GM13976 (cell line): ENCODE measurements around the gene DCUN1D2.
"Not testable (repeated sequence)": the region's sequence is repeated elsewhere in the genome, so short reads cannot be mapped to it uniquely, and the experiment has no call there.

Experiments
- DNase-seq: peaks from one replicate; pipeline ENCODE4 v3.0.0; 2012; ENCODE audit warnings: low spot score
- CTCF ChIP-seq: IDR thresholded peaks from 2 replicates; pipeline ENCODE4 v1.5.1; 2012; ENCODE audit warnings: borderline replicate concordance, mild to moderate bottlenecking; ENCODE audit not compliant: insufficient read depth; ENCODE audit errors: extremely low read depth, missing control alignments, control extremely low read depth
- in situ Hi-C: fragments of 300-500 bp; cut with MboI; formaldehyde crosslinking; loops from one replicate; pipeline ENCODE4 v1.12.0; 2022; ENCODE audit warnings: low sequenced_read_pairs, mixed read lengths, inconsistent platforms; ENCODE audit not compliant: unreplicated experiment

Gene DCUN1D2

GRCh38 chr13:113454936-113455335 is 35.6 kb downstream of the DCUN1D2 start:
- TF ChIP-seq CTCF, result no peak
- DNase-seq, result no peak

DNA sequence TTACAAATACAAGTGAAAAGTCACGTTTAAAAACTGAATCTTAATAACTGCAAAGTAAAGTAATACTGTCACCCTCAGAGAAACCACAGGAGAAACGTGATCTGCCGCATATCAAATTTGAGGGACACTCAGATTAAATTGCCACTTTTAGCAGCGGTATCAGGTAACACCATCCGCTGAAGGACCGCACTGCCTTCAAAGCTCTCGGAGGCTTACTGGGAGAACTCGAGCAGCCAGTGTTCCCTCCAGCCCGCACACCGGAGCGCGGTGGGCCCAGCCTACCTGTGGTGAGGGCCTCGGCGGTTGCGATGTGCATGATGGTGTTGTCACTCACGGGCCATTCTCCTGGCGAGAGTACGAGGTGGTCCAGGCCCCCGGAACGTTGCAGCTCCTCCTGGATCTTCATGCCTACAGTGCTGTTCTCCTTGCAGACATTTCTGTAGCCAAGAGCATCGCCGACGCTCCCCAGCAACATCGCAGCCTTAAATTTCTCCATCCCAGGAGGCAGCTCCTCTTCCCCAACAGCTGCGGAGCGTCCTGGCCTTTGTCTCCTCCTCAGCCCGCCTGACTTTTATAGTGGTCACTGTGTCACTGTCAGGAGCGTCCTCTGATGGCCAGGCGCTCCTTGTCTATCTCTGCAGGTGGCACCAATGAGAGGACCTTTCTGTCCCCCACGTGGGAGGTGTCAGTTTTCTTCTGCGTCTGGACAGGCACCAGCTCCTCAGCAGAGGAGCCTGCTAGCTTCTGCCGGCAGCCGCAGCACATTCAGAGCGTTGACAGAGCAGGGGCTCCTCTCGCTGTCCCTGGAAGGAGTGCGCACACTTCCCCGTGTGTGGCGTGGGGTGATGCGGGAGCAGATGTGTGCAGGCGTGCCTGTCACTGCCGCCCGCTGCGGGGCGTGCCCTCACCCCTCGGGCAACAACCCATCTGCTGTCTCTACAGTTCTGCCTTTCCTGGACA is 37.3 kb downstream of the DCUN1D2 start, which contains the start of gene ADPRHL1:
ADPRHL1 (minus strand) TSS at position 547 of the 960 bp plus-strand sequence; CDS start at position 496, 51 bp downstream.
- DNase-seq, result no peak
- no peak for TF ChIP-seq CTCF
- in situ Hi-C loops, result no loop called here

More at GRCh38 chr13:113454936-113455335, 35.6 kb downstream of the DCUN1D2 start:
- in situ Hi-C loops, result no loop called here

DNA sequence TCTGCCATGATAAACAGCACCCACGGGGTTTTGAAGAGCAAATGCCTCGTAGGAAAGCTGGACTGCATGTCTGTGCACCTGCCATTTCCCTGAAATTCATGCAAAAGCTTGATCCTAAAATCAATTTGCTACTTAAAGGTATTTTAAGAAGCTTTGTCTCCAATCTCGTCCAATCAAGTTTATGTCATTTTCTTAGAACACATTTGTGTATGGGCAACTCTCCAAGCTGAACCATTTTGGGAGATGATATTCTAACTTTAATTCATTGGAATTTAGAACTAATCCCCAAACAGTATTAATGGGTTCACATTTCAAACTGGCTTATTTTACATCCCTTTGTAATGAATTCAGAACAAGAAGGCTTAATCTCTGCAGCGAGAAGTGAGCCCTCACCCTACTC is 38.0 kb downstream of the DCUN1D2 start:
- no peak for DNase-seq
- in situ Hi-C loops, result no loop called here
- no peak for TF ChIP-seq CTCF

GRCh38 chr13:113451951-113452421 is 38.5 kb downstream of the DCUN1D2 start:
- TF ChIP-seq CTCF, result no peak
- no peak for DNase-seq
- in situ Hi-C loops, result no loop called here

DNA sequence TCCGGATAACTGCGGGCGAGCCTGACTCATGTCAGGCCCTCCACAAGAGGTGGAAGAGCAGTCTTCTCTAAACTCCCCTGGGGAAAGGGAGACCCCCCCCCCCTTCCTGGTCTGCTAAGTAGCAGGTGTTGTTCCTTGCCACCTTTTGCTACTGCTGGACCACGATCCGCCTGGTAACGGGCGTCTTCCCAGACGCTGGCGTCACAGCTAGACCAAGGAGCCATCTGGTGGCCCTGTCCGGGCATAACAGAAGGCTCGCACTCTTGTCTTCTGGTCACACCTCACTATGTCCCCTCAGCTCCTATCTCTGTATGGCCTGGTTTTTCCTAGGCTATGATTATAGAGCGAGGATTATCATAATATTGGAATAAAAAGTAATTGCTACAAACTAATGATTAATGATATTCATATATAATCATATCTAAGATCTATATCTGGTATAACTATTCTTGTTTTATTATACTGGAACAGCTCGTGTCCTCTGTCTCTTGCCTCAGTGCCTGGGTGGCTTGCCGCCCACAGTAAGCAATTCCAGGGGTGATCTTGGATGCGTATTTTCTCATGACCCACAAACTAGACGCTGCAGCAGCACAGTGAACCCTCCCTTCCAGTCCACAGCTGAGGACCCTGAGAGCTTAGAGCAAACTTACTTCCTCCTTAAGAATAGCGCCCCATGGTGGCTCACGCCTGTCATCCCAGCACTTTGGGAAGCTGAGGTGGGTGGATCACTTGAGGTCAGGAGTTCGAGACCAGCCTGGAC is 39.5 kb downstream of the DCUN1D2 start:
- in situ Hi-C loops, DNase-seq: not testable (repeated sequence)

DNA sequence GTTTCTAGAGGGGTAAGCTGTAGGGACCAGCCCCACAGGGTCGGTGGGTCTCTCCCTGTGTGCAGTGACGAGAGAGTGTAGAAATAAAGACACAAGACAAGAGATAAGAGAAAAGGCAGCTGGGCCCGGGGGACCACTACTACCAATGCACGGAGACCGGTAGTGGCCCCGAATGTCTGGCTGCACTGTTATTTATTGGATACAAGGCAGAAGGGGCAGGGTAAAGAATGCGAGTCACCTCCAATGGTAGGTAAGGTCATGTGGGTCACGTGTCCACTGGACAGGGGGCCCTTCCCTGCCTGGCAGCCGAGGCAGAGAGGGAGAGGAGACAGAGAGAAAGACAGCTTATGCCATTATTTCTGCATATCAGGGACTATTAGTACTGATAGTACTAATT is 40.2 kb downstream of the DCUN1D2 start:
- DNase-seq, in situ Hi-C loops: not testable (repeated sequence)

DNA sequence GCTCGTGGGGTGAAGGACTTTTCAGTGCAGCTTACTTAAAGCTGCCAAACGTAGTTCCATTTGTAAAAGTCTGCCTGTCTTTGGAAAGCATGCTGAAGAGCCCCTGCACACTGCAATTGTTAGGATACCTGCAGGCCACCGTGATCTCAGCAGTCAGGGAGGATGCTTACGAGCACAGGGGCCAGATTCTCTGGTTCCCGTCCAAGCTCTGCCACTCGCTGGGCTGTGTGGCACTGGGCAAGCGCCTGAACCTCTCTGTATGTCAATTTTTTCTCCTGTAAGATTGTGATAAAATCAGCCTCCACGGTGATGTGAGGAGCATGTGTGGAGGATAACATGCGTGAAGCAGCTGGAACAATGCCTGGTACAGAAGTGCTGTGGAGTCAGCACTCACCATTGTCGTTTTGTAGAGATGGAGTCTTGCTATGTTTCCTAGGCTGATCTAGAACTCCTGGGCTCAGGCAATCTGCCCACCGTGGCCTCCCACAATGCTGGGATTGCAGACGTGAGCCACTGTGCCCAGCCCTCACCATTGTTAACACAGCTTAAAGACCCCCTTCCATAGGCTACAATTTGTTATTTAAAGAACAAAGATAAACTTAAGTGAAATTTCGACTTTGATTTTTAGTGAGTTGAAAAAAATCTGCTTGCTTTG is 40.7 kb downstream of the DCUN1D2 start:
- in situ Hi-C loops, result no loop called here
- DNase-seq, result no peak
- no peak for TF ChIP-seq CTCF
